WERI-Rb-1 (cell line): ENCODE results near the gene UBXN6.

Source experiments
- DNase-seq: peaks from one replicate; pipeline ENCODE4 v3.0.0-alpha.2; 2020
- H3K27ac ChIP-seq: fragments of 250-450 bp; sonication (Bioruptor Pico); 2 replicates; pipeline ENCODE4 v1.5.1; 2020; ENCODE audit warnings: mild to moderate bottlenecking, moderate library complexity
- H3K27me3 ChIP-seq: fragments of 250-450 bp; sonication (Bioruptor Pico); 2 replicates; pipeline ENCODE4 v1.5.1; 2021; ENCODE audit warnings: mild to moderate bottlenecking, low read depth, moderate library complexity; ENCODE audit not compliant: insufficient read depth, severe bottlenecking
- H3K36me3 ChIP-seq: fragments of 250-450 bp; sonication (Bioruptor Pico); 2 replicates; pipeline ENCODE4 v1.5.1; 2020; ENCODE audit warnings: mild to moderate bottlenecking, moderate library complexity
- H3K4me3 ChIP-seq: 2 replicates; pipeline ENCODE4 v1.5.1; 2011; ENCODE audit warnings: low read depth, mild to moderate bottlenecking, control low read depth, low read length
- H3K9me3 ChIP-seq: fragments of 250-450 bp; sonication (Bioruptor Pico); 2 replicates; pipeline ENCODE4 v1.5.1; 2021; ENCODE audit warnings: mild to moderate bottlenecking, moderate library complexity; ENCODE audit not compliant: severe bottlenecking
- TF ChIP-seq, protein P1 (sequence below): IDR thresholded peaks from 2 replicates; pipeline ENCODE4 v1.5.1; 2011; ENCODE audit warnings: low read depth, mild to moderate bottlenecking, control low read depth, inconsistent platforms, low read length

The UBXN6 gene

DNA sequence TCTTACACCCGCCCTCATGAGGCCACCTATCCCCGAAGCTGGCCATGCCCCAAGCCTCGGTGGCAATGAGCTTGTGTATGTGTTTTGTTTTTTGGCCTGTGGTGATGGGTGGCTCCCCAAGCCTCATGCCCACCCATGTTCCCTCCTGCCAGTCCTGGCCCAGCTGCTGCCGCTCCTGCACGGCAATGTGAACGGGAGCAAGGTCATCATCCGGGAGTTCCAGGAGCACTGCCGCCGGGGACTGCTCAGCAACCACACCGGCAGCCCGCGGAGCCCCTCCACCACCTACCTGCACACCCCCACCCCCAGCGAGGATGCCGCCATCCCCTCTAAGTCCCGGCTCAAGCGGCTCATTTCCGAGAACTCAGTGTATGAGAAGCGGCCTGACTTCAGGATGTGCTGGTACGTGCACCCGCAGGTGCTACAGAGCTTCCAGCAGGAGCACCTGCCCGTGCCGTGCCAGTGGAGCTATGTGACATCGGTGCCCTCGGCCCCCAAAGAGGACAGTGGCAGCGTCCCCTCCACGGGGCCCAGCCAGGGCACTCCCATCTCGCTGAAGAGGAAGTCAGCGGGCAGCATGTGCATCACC lies 24.6 kb downstream of the UBXN6 start:
- TF ChIP-seq, protein P1, sequence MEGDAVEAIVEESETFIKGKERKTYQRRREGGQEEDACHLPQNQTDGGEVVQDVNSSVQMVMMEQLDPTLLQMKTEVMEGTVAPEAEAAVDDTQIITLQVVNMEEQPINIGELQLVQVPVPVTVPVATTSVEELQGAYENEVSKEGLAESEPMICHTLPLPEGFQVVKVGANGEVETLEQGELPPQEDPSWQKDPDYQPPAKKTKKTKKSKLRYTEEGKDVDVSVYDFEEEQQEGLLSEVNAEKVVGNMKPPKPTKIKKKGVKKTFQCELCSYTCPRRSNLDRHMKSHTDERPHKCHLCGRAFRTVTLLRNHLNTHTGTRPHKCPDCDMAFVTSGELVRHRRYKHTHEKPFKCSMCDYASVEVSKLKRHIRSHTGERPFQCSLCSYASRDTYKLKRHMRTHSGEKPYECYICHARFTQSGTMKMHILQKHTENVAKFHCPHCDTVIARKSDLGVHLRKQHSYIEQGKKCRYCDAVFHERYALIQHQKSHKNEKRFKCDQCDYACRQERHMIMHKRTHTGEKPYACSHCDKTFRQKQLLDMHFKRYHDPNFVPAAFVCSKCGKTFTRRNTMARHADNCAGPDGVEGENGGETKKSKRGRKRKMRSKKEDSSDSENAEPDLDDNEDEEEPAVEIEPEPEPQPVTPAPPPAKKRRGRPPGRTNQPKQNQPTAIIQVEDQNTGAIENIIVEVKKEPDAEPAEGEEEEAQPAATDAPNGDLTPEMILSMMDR = no peak
- Histone ChIP-seq H3K36me3 (peaks cover 95% of the 10 kb centered on the region), H3K27ac (no peak overlapping the region), H3K27me3 (no peaks in the 10 kb centered on the region), H3K4me3 (no peak overlapping the region), H3K9me3 (no peaks in the 10 kb centered on the region)
- DNase-seq = no peak

DNA sequence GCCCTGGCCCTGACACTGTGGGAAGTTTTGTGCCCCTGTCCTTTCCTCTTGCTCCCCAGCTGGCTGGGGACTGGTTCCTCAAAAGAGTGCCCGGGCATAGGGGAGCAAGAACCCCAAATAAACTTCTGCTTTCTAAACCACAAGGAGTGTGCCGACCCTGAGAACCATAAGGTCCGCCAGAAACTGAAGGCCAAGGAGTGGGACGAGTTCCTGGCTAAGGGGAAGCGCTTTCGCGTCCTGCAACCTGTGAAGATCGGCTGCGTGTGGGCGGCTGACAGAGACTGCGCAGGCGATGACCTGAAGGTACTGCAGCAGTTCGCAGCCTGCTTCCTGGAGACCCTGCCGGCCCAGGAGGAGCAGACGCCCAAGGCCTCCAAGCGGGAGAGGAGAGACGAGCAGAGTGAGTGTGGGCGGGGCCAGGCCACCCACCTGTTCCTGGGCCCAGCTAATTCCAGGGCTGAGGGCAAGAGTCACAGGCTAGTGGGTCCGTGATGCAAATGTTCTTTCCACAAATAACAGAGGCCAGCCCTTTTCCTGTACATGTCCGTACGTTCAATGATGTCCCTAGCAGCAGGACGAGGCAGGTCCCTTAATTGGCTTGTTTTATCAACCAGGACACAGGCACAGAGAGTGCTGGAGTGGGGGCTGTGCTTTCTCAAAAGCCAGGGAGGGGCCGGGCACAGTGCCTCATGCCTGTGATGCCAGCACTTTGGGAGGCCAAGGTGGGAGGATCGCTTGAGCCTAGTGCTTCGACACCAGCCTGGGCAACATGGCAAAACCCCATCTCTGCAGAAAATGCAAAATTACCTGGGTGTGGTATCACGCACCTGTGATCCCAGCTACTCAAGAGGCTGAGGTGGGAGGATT lies 25.6 kb downstream of the UBXN6 start:
- TF ChIP-seq, protein P1 = no peak
- no peaks in the 10 kb centered on the region for H3K27me3 ChIP-seq
- H3K27ac ChIP-seq = no peak overlapping the region
- H3K36me3 ChIP-seq = peaks cover 87% of the 10 kb centered on the region
- DNase-seq = no peak
- H3K9me3 ChIP-seq = no peaks in the 10 kb centered on the region
- no peak overlapping the region for H3K4me3 ChIP-seq

DNA sequence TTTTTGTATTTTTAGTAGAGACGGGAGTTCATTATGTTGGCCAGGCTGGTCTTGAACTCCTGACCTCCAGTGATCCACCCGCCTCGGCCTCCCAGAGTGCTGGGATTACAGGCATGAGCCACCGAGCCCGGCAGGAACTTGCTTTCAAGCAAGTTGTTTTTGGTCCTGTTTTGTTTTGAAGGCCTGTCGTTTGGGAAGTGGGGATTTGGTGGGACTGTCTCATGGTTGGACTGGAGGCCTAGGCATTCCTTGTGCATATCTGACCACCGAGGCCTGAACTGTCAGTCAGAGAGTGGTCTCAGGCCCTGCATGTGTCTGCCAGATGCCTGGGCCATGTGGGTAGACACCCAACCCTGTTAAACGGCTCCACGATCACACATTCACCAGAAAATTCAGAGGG lies 26.3 kb downstream of the UBXN6 start:
- Histone ChIP-seq H3K36me3 (peaks cover 84% of the 10 kb centered on the region), H3K27ac (no peak overlapping the region), H3K4me3 (no peak overlapping the region), H3K9me3 (no peaks in the 10 kb centered on the region), H3K27me3 (no peaks in the 10 kb centered on the region)
- DNase-seq = no peak
- TF ChIP-seq, protein P1 = no peak

DNA sequence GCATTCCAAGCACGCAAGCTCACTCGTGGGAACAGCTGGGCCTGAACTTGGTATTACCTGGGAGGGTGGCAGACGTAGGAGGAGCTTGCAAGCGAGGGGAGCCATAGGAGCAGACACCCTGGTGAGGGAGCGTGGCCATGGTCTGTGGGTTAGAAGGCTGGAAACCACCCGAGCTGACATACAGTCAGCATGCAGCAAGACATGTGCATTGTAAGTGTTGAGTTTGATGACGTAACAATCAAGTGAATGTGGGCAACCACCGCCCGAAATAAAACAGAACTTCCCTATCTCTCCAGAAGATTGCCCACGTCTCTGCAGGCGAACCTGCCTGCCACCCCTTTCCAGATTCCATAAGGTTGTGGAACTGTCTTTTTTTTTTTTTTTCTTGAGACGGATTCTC lies 26.8 kb downstream of the UBXN6 start:
- H3K4me3 ChIP-seq = no peak overlapping the region
- H3K27ac ChIP-seq = no peak overlapping the region
- TF ChIP-seq, protein P1 = no peak
- H3K9me3 ChIP-seq = no peaks in the 10 kb centered on the region
- H3K36me3 ChIP-seq = peaks cover 83% of the 10 kb centered on the region
- no peaks in the 10 kb centered on the region for H3K27me3 ChIP-seq
- no peak for DNase-seq

DNA sequence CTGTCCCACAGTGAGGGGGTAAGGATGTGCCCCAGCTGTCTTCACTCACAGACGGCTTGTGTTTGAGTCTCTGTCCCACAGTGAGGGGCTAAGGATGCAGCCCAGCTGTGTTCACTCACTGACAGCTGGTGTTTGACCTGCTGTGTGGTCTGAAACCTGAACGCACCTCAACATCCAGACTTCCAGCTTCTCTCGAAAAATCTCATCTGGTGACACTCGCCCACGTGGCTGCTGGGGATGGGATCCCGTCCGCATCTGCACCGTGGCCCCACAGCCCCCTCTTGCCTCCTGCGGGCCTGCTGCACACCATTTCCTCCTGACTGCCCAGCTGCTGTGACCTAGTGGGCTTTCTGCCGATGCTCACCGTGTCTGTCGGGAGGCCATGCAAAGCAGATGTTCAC lies 27.8 kb downstream of the UBXN6 start:
- no peak for DNase-seq

More for the DNA sequence above, 27.8 kb downstream of the UBXN6 start:
- Histone ChIP-seq H3K9me3 (no peaks in the 10 kb centered on the region), H3K4me3 (no peak overlapping the region), H3K27ac (no peak overlapping the region), H3K27me3 (no peaks in the 10 kb centered on the region), H3K36me3 (peaks cover 85% of the 10 kb centered on the region)
- TF ChIP-seq, protein P1 = no peak
